Measurements from ENCODE around the gene GID4. TPM values are rescaled to one million over a fixed set of nuclear protein-coding genes. Genes with fewer than 3 reads are reported as not detected.

Gene GID4
- total and polyA plus RNA-seq, 8 donors, result 3.2 to 18.1 (median 5.6) TPM

- WGBS, 5 donors, result 84 to 87% (median 85%) methylated on average over 9 of the region's 9 CpGs
- Histone ChIP-seq H3K9me3 (no peaks in the 10 kb centered on the region), H3K27ac (no peak overlapping the region), H3K27me3 (no peaks in the 10 kb centered on the region), H3K36me3 (peaks cover 0 to 42% (median 35%) of the 10 kb centered on the region in 4 donors), H3K4me1 (no peaks in the 10 kb centered on the region), H3K4me3 (no peak overlapping the region)
- TF ChIP-seq POLR2A (IDR thresholded peaks at IDR 0.05), result no peak
- TF ChIP-seq, protein P1, sequence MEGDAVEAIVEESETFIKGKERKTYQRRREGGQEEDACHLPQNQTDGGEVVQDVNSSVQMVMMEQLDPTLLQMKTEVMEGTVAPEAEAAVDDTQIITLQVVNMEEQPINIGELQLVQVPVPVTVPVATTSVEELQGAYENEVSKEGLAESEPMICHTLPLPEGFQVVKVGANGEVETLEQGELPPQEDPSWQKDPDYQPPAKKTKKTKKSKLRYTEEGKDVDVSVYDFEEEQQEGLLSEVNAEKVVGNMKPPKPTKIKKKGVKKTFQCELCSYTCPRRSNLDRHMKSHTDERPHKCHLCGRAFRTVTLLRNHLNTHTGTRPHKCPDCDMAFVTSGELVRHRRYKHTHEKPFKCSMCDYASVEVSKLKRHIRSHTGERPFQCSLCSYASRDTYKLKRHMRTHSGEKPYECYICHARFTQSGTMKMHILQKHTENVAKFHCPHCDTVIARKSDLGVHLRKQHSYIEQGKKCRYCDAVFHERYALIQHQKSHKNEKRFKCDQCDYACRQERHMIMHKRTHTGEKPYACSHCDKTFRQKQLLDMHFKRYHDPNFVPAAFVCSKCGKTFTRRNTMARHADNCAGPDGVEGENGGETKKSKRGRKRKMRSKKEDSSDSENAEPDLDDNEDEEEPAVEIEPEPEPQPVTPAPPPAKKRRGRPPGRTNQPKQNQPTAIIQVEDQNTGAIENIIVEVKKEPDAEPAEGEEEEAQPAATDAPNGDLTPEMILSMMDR (IDR thresholded peaks at IDR 0.05), result peak in 1 of 7 experiments; percentile 16
- no peak for DNase-seq
- intact Hi-C loops (cut with DNase I; ENCODE audit: low total_unique reads), result no loop called here
Measured at GRCh38 chr17:18004884-18005305, 34.3 kb upstream of the GID4 start.

DNA sequence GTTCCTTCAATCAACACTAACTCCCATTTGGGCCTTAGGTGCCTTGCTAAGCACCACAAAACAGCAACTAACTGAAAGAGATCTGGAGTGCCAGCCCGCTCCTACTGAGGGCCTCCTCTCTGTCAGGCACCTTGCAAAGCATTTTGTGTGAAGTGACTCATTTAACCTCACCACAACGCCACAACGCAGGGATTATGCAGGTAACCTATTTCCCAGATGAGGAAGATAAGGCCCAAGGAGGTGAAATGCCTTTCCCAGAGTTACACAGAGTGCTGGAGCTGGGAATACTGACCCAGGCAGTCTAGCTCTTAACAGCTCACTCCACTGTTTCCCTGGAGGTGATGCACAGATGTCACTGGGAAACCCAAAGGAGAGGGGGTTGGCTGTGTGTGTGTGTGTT, 33.7 kb upstream of the GID4 start:
- no peak overlapping the region for H3K4me3 ChIP-seq
- H3K9me3 ChIP-seq, result no peaks in the 10 kb centered on the region
- H3K27ac ChIP-seq, result no peak overlapping the region
- no peaks in the 10 kb centered on the region for H3K27me3 ChIP-seq
- H3K36me3 ChIP-seq, result peaks cover 0 to 48% (median 38%) of the 10 kb centered on the region in 4 donors
- DNase-seq, result no peak
- intact Hi-C loops (cut with DNase I; ENCODE audit: low total_unique reads), result no loop called here
- WGBS, 5 donors, result 50 to 69% (median 62%) methylated on average over 3 of the region's 3 CpGs
- H3K4me1 ChIP-seq, result no peaks in the 10 kb centered on the region
- TF ChIP-seq, protein P1 (IDR thresholded peaks at IDR 0.05), result no peak
- no peak for TF ChIP-seq EP300 (IDR thresholded peaks at IDR 0.05)
- no peak for TF ChIP-seq POLR2AphosphoS5 (IDR thresholded peaks at IDR 0.05)
- no peak for TF ChIP-seq POLR2A (IDR thresholded peaks at IDR 0.05)

GRCh38 chr17:18006495-18007239, 32.5 kb upstream of the GID4 start:
- DNase-seq, result no peak
- no peaks in the 10 kb centered on the region for H3K27me3 ChIP-seq
- no peaks in the 10 kb centered on the region for H3K4me1 ChIP-seq
- no peak for TF ChIP-seq EP300 (IDR thresholded peaks at IDR 0.05)
- no peak for TF ChIP-seq POLR2AphosphoS5 (IDR thresholded peaks at IDR 0.05)
- TF ChIP-seq POLR2A (IDR thresholded peaks at IDR 0.05), result no peak
- TF ChIP-seq, protein P1 (IDR thresholded peaks at IDR 0.05), result no peak
- no peaks in the 10 kb centered on the region for H3K9me3 ChIP-seq
- WGBS, 5 donors, result 77 to 89% (median 79%) methylated on average over 20 to 31 of the region's 31 CpGs
- peaks cover 0 to 57% (median 45%) of the 10 kb centered on the region in 4 donors for H3K36me3 ChIP-seq
- no peak overlapping the region for H3K27ac ChIP-seq
- no peak overlapping the region for H3K4me3 ChIP-seq
- intact Hi-C loops (cut with DNase I; ENCODE audit: low total_unique reads), result no loop called here

GRCh38 chr17:18008496-18009268, 30.5 kb upstream of the GID4 start:
- no peaks in the 10 kb centered on the region for H3K4me1 ChIP-seq
- H3K36me3 ChIP-seq, result peaks cover 0 to 59% (median 49%) of the 10 kb centered on the region in 4 donors
- H3K27ac ChIP-seq, result no peak overlapping the region
- no peak for TF ChIP-seq POLR2AphosphoS5 (IDR thresholded peaks at IDR 0.05)
- TF ChIP-seq EP300 (IDR thresholded peaks at IDR 0.05), result no peak
- TF ChIP-seq, protein P1 (IDR thresholded peaks at IDR 0.05), result no peak
- no peak for TF ChIP-seq POLR2A (IDR thresholded peaks at IDR 0.05)
- no peaks in the 10 kb centered on the region for H3K9me3 ChIP-seq
- 62 to 98% (median 84%) methylated on average over 4 to 5 of the region's 5 CpGs for WGBS, 5 donors
- DNase-seq, result no peak
- no peak overlapping the region for H3K4me3 ChIP-seq
- intact Hi-C loops (cut with DNase I; ENCODE audit: low total_unique reads), result no loop called here
- H3K27me3 ChIP-seq, result no peaks in the 10 kb centered on the region
